HepG2 (cell line): ENCODE results near the gene TTPAL. TPM values are rescaled to one million over a fixed set of nuclear protein-coding genes. Genes with fewer than 3 reads are reported as not detected.
A peak's percentile ranks its signal among the peaks of the same experiment; 100 is the strongest.

ENCODE experiments used
- BORCS8-MEF2B ChIP-seq: sonication (generic); formaldehyde crosslinking; IDR thresholded peaks from 2 replicates; pipeline ENCODE4 v1.8.0; 2022; ENCODE audit warnings: mild to moderate bottlenecking, missing genetic modification reagents
- EP300 ChIP-seq, 3 experiments: sonication (generic) in 1 of 3; formaldehyde crosslinking in 1 of 3; IDR thresholded peaks; 2 replicates each; pipeline versions ENCODE4 v1.5.1 to v1.6.1; 2011 to 2020; ENCODE audit warnings: low read depth in 2 of 3, low read length in 2 of 3, borderline replicate concordance in 1 of 3, improper control_type of control experiment in 1 of 3, mild to moderate bottlenecking in 1 of 3, missing genetic modification reagents in 1 of 3, moderate library complexity in 1 of 3
- ERF ChIP-seq: IDR thresholded peaks from 2 replicates; pipeline ENCODE4 v1.6.1; 2018; ENCODE audit warnings: missing biosample characterization, missing genetic modification reagents
- FOXJ3 ChIP-seq: sonication (generic); formaldehyde crosslinking; IDR thresholded peaks from 2 replicates; pipeline ENCODE4 v1.4.0; 2020; ENCODE audit warnings: missing genetic modification reagents, mild to moderate bottlenecking, borderline replicate concordance
- KDM6A ChIP-seq: IDR thresholded peaks from 2 replicates; pipeline ENCODE4 v1.6.1; 2016; ENCODE audit warnings: low read depth
- KLF16 ChIP-seq, 2 experiments: sonication (generic) in 1 of 2; formaldehyde crosslinking in 1 of 2; IDR thresholded peaks; 2 replicates each; pipeline versions ENCODE4 v1.6.1 to v1.8.0; 2016 to 2023; ENCODE audit warnings: missing genetic modification reagents in 2 of 2, missing compliant biosample characterization in 1 of 2
- MTF2 ChIP-seq: sonication (generic); formaldehyde crosslinking; IDR thresholded peaks from 2 replicates; pipeline ENCODE4 v1.5.0; 2020; ENCODE audit warnings: missing genetic modification reagents, borderline replicate concordance
- MZF1 ChIP-seq: sonication (generic); formaldehyde crosslinking; IDR thresholded peaks from 2 replicates; pipeline ENCODE4 v1.8.1; 2023; ENCODE audit warnings: mild to moderate bottlenecking, missing genetic modification reagents, borderline replicate concordance
- RFXANK ChIP-seq: IDR thresholded peaks from 2 replicates; pipeline ENCODE4 v1.6.1; 2016
- SIX1 ChIP-seq: sonication (generic); formaldehyde crosslinking; IDR thresholded peaks from 2 replicates; pipeline ENCODE4 v1.4.0; 2020; ENCODE audit warnings: missing genetic modification reagents, borderline replicate concordance
- XRCC5 ChIP-seq: fragments of 200-400 bp; formaldehyde crosslinking; optimal IDR thresholded peaks from 2 replicates; pipeline ENCODE3; 2017; ENCODE audit warnings: mild to moderate bottlenecking, low read length
- ZBTB20 ChIP-seq: sonication (generic); formaldehyde crosslinking; IDR thresholded peaks from 2 replicates; pipeline ENCODE4 v1.8.1; 2023; ENCODE audit warnings: missing genetic modification reagents, low read depth, mild to moderate bottlenecking, borderline replicate concordance
- polyA plus RNA-seq, 8 experiments: library from polyadenylated mRNA; depleted of rRNA in 3 of 8; stranded (reverse) in 7 of 8; unstranded in 1 of 8; fragments of >200 nt; fragmentation: Illumina TruSeq in 4 of 8; extraction: Trizol in 4 of 8; gene quantifications; 2 replicates each; pipeline versions ENCODE4 v1.2.1 to v1.2.3, GENCODE V29; 2011 to 2016; ENCODE audit warnings: low read depth in 4 of 8, missing spikeins in 1 of 8, mixed read lengths in 1 of 8; ENCODE audit not compliant: insufficient read depth in 1 of 8
- total RNA-seq, 5 experiments: library from RNA; depleted of rRNA; stranded (reverse); fragments of >200 nt; fragmentation: Illumina TruSeq; extraction: Trizol; gene quantifications; 2 replicates each; pipeline ENCODE4 v1.2.3, GENCODE V29; 2016; ENCODE audit warnings: low read depth in 1 of 5
- TF ChIP-seq, protein P1 (sequence below): sonication (generic); formaldehyde crosslinking; conservative IDR thresholded peaks from 2 replicates; pipeline ENCODE4 v1.4.0; 2020; ENCODE audit warnings: mild to moderate bottlenecking, missing genetic modification reagents, moderate library complexity
- TF ChIP-seq, protein P2 (sequence below): sonication (generic); formaldehyde crosslinking; IDR thresholded peaks from 2 replicates; pipeline ENCODE4 v1.4.0; 2020; ENCODE audit warnings: missing genetic modification reagents, borderline replicate concordance
- TF ChIP-seq, protein P3 (sequence below): IDR thresholded peaks from 2 replicates; pipeline ENCODE4 v1.6.1; 2016; ENCODE audit warnings: missing compliant biosample characterization, missing genetic modification reagents, borderline replicate concordance
- TF ChIP-seq, protein P4 (sequence below): sonication (generic); IDR thresholded peaks from 2 replicates; pipeline ENCODE4 v1.6.1; 2016; ENCODE audit warnings: low read depth, borderline replicate concordance

The TTPAL gene
- total and polyA plus RNA-seq, 2 of the 13 experiments (the other 11 are each of a cell fraction or from before 2014, with no cell fraction given) = 4.3 to 18.8 TPM

DNA sequence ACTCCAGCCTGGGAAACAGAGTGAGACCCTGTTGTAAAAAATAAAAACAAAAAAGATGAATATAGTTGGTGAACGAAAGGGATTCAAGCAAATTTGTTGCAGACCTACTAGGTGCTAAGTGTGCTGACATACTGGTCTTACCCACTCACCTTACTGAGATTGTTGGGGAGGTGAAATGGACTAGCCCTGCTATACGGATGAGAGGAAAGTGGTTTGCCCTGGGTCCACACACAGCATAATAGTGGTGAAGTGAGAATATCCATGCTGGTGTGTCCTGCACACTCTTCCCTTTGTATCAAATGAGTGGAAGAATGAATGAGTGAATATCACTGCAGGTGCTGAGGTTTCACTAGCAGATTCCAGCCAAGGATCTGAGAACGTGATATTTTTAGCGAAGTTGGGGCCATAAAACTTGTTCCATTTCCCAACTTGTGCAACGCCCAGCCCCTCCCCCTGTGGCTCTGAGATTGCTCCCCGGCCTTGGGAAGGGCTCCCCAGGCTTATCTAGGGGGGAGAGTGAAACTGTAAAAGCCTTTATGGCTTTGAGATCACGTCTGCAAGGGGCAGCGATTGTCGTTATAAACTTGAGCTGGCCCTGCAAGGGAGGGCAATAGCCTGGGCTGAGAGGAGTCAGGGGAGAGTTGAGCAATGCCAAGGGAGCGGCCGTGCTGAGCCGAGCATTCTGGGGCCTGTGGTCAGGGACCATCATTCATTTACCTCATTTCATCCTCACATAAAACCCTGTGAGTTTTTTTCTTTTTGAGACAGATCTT is 33.2 kb upstream of the TTPAL start (continued):
- TF ChIP-seq, protein P1, sequence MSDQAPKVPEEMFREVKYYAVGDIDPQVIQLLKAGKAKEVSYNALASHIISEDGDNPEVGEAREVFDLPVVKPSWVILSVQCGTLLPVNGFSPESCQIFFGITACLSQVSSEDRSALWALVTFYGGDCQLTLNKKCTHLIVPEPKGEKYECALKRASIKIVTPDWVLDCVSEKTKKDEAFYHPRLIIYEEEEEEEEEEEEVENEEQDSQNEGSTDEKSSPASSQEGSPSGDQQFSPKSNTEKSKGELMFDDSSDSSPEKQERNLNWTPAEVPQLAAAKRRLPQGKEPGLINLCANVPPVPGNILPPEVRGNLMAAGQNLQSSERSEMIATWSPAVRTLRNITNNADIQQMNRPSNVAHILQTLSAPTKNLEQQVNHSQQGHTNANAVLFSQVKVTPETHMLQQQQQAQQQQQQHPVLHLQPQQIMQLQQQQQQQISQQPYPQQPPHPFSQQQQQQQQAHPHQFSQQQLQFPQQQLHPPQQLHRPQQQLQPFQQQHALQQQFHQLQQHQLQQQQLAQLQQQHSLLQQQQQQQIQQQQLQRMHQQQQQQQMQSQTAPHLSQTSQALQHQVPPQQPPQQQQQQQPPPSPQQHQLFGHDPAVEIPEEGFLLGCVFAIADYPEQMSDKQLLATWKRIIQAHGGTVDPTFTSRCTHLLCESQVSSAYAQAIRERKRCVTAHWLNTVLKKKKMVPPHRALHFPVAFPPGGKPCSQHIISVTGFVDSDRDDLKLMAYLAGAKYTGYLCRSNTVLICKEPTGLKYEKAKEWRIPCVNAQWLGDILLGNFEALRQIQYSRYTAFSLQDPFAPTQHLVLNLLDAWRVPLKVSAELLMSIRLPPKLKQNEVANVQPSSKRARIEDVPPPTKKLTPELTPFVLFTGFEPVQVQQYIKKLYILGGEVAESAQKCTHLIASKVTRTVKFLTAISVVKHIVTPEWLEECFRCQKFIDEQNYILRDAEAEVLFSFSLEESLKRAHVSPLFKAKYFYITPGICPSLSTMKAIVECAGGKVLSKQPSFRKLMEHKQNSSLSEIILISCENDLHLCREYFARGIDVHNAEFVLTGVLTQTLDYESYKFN = peak; percentile 17; the same call in 1 of the 2 replicates
- TF ChIP-seq, protein P2, sequence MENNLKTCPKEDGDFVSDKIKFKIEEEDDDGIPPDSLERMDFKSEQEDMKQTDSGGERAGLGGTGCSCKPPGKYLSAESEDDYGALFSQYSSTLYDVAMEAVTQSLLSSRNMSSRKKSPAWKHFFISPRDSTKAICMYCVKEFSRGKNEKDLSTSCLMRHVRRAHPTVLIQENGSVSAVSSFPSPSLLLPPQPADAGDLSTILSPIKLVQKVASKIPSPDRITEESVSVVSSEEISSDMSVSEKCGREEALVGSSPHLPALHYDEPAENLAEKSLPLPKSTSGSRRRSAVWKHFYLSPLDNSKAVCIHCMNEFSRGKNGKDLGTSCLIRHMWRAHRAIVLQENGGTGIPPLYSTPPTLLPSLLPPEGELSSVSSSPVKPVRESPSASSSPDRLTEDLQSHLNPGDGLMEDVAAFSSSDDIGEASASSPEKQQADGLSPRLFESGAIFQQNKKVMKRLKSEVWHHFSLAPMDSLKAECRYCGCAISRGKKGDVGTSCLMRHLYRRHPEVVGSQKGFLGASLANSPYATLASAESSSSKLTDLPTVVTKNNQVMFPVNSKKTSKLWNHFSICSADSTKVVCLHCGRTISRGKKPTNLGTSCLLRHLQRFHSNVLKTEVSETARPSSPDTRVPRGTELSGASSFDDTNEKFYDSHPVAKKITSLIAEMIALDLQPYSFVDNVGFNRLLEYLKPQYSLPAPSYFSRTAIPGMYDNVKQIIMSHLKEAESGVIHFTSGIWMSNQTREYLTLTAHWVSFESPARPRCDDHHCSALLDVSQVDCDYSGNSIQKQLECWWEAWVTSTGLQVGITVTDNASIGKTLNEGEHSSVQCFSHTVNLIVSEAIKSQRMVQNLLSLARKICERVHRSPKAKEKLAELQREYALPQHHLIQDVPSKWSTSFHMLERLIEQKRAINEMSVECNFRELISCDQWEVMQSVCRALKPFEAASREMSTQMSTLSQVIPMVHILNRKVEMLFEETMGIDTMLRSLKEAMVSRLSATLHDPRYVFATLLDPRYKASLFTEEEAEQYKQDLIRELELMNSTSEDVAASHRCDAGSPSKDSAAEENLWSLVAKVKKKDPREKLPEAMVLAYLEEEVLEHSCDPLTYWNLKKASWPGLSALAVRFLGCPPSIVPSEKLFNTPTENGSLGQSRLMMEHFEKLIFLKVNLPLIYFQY (CRISPR knock-in tag) = no peak
- TF ChIP-seq XRCC5 = peak; percentile 15
- TF ChIP-seq EP300 (IDR thresholded peaks at IDR 0.05; ENCODE audit: low read depth in 2 of 2, low read length in 2 of 2) = no peak
- TF ChIP-seq EP300 (CRISPR knock-in tag; IDR thresholded peaks at IDR 0.05; ENCODE audit: borderline replicate concordance) = peak; percentile 24; the same call in 1 of the 2 replicates
- no peak for TF ChIP-seq MTF2 (CRISPR knock-in tag)
- no peak for TF ChIP-seq SIX1
- TF ChIP-seq KLF16 (CRISPR knock-in tag; IDR thresholded peaks at IDR 0.05) = 0 out of 4 replicates have a peak, but pooled peaks of 1 of the 2 experiments have one; percentile 12
- TF ChIP-seq, protein P3, sequence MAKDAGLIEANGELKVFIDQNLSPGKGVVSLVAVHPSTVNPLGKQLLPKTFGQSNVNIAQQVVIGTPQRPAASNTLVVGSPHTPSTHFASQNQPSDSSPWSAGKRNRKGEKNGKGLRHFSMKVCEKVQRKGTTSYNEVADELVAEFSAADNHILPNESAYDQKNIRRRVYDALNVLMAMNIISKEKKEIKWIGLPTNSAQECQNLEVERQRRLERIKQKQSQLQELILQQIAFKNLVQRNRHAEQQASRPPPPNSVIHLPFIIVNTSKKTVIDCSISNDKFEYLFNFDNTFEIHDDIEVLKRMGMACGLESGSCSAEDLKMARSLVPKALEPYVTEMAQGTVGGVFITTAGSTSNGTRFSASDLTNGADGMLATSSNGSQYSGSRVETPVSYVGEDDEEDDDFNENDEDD = no peak
- TF ChIP-seq, protein P4, sequence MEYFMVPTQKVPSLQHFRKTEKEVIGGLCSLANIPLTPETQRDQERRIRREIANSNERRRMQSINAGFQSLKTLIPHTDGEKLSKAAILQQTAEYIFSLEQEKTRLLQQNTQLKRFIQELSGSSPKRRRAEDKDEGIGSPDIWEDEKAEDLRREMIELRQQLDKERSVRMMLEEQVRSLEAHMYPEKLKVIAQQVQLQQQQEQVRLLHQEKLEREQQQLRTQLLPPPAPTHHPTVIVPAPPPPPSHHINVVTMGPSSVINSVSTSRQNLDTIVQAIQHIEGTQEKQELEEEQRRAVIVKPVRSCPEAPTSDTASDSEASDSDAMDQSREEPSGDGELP = no peak
- 0 out of 2 replicates have a peak, but pooled peaks have one; percentile 53 for TF ChIP-seq BORCS8-MEF2B (CRISPR knock-in tag)
- no peak for TF ChIP-seq MZF1 (CRISPR knock-in tag)
- no peak for TF ChIP-seq ZBTB20 (CRISPR knock-in tag)
- TF ChIP-seq KDM6A (CRISPR knock-in tag) = no peak
- no peak for TF ChIP-seq ERF
- TF ChIP-seq RFXANK (CRISPR knock-in tag) = no peak
- no peak for TF ChIP-seq FOXJ3
